Measurements from ENCODE around the gene FBXO10.
A peak's percentile ranks its signal among the peaks of the same experiment; 100 is the strongest.
"Not testable (repeated sequence)": the region's sequence is repeated elsewhere in the genome, so short reads cannot be mapped to it uniquely, and the experiment has no call there.

Gene FBXO10

GRCh38 chr9:37575921-37576721 lies at the start of gene FBXO10:
Gene FBXO10 (minus strand): TSS chr9:37576380. CDS start chr9:37541768, 34,612 bp downstream.
- peak; percentile 95 for DNase-seq (ENCODE audit: low spot score)

GRCh38 chr9:37625758-37626147 lies 49.6 kb upstream of the FBXO10 start:
- no peak for DNase-seq (ENCODE audit: low spot score)

GRCh38 chr9:37625036-37625757 lies 49.0 kb upstream of the FBXO10 start:
- DNase-seq (ENCODE audit: low spot score) = no peak

GRCh38 chr9:37624073-37624472 lies 47.9 kb upstream of the FBXO10 start:
- DNase-seq (ENCODE audit: low spot score) = no peak

- DNase-seq (ENCODE audit: low spot score) = no peak
These were observed 47.1 kb upstream of the FBXO10 start for GRCh38 chr9:37623267-37623666.

- peak; percentile 40 for DNase-seq (ENCODE audit: low spot score)
These were observed 46.3 kb upstream of the FBXO10 start for GRCh38 chr9:37622462-37622861.

- DNase-seq (ENCODE audit: low spot score) = no peak
These were observed 45.3 kb upstream of the FBXO10 start for GRCh38 chr9:37621273-37622121.

- no peak for DNase-seq (ENCODE audit: low spot score)
These were observed 44.2 kb upstream of the FBXO10 start for GRCh38 chr9:37620396-37620795.

- DNase-seq (ENCODE audit: low spot score) = no peak
These were observed 43.6 kb upstream of the FBXO10 start for GRCh38 chr9:37619806-37620205.

- DNase-seq (ENCODE audit: low spot score) = peak; percentile 43
These were observed 42.6 kb upstream of the FBXO10 start for GRCh38 chr9:37618817-37619216.

- peak; percentile 52 for DNase-seq (ENCODE audit: low spot score)
These were observed 41.7 kb upstream of the FBXO10 start for GRCh38 chr9:37617832-37618231.

- DNase-seq (ENCODE audit: low spot score) = no peak
These were observed 41.0 kb upstream of the FBXO10 start for GRCh38 chr9:37617161-37617560.

GRCh38 chr9:37611961-37612360 lies 35.8 kb upstream of the FBXO10 start:
- DNase-seq (ENCODE audit: low spot score) = no peak

- DNase-seq (ENCODE audit: low spot score) = no peak
These were observed 34.8 kb upstream of the FBXO10 start for GRCh38 chr9:37611014-37611413.

GRCh38 chr9:37609735-37610397 lies 33.7 kb upstream of the FBXO10 start:
- DNase-seq (ENCODE audit: low spot score) = no peak

GRCh38 chr9:37608250-37608649 lies 32.1 kb upstream of the FBXO10 start:
- DNase-seq (ENCODE audit: low spot score) = no peak

- peak; percentile 13 for DNase-seq (ENCODE audit: low spot score)
These were observed 28.1 kb upstream of the FBXO10 start for GRCh38 chr9:37604296-37604695.

- DNase-seq (ENCODE audit: low spot score) = no peak
These were observed 26.6 kb upstream of the FBXO10 start for GRCh38 chr9:37602817-37603216.

GRCh38 chr9:37602061-37602460 lies 25.9 kb upstream of the FBXO10 start:
- DNase-seq (ENCODE audit: low spot score) = not testable (repeated sequence)

GRCh38 chr9:37596504-37596903 lies 20.3 kb upstream of the FBXO10 start:
- DNase-seq (ENCODE audit: low spot score) = no peak

- DNase-seq (ENCODE audit: low spot score) = no peak
These were observed 17.8 kb upstream of the FBXO10 start for GRCh38 chr9:37593883-37594448.
